GM18858 (cell line): ENCODE results near the gene AGBL4.

Experiments used
- ATAC-seq: cut with Tn5 transposase; IDR thresholded peaks from one replicate; pipeline ENCODE4 v1.9.1; 2021; ENCODE audit not compliant: unreplicated experiment

Gene AGBL4

GRCh38 chr1:48916130-48917069 lies 1107.4 kb downstream of the AGBL4 start:
- ATAC-seq = no peak

- ATAC-seq = no peak
These were observed 1115.1 kb downstream of the AGBL4 start for GRCh38 chr1:48908606-48909005.

GRCh38 chr1:48906729-48907128 lies 1117.0 kb downstream of the AGBL4 start:
- no peak for ATAC-seq

- ATAC-seq = no peak
These were observed 1117.6 kb downstream of the AGBL4 start for GRCh38 chr1:48906164-48906563.

- no peak for ATAC-seq
These were observed 1120.5 kb downstream of the AGBL4 start for GRCh38 chr1:48903291-48903690.

- ATAC-seq = no peak
These were observed 1124.9 kb downstream of the AGBL4 start for GRCh38 chr1:48898894-48899293.

- ATAC-seq = no peak
These were observed 1134.1 kb downstream of the AGBL4 start for GRCh38 chr1:48889615-48890014.

GRCh38 chr1:48889082-48889481 lies 1134.7 kb downstream of the AGBL4 start:
- no peak for ATAC-seq

GRCh38 chr1:48887796-48888195 lies 1136.0 kb downstream of the AGBL4 start:
- ATAC-seq = no peak

GRCh38 chr1:48882020-48882419 lies 1141.7 kb downstream of the AGBL4 start:
- no peak for ATAC-seq

GRCh38 chr1:48878191-48878940 lies 1145.4 kb downstream of the AGBL4 start:
- ATAC-seq = no peak

GRCh38 chr1:48876330-48876785 lies 1147.4 kb downstream of the AGBL4 start:
- no peak for ATAC-seq

GRCh38 chr1:48875552-48876329 lies 1148.0 kb downstream of the AGBL4 start:
- ATAC-seq = no peak

GRCh38 chr1:48873944-48874343 lies 1149.8 kb downstream of the AGBL4 start:
- ATAC-seq = no peak

- ATAC-seq = peak; percentile 57
These were observed 1153.2 kb downstream of the AGBL4 start for GRCh38 chr1:48870596-48870995.

GRCh38 chr1:48869116-48869893 lies 1154.4 kb downstream of the AGBL4 start:
- no peak for ATAC-seq

GRCh38 chr1:48864913-48865312 lies 1158.8 kb downstream of the AGBL4 start:
- ATAC-seq = no peak

- no peak for ATAC-seq
These were observed 1164.3 kb downstream of the AGBL4 start for GRCh38 chr1:48859456-48859855.

- no peak for ATAC-seq
These were observed 1165.4 kb downstream of the AGBL4 start for GRCh38 chr1:48858200-48858920.

GRCh38 chr1:48853006-48853405 lies 1170.7 kb downstream of the AGBL4 start:
- no peak for ATAC-seq
